Endothelial cell of umbilical vein (primary cell): Measurements from ENCODE around the gene SDHA.
"Not testable (repeated sequence)": the region's sequence is repeated elsewhere in the genome, so short reads cannot be mapped to it uniquely, and the experiment has no call there.

Experiments used
- EZH2 ChIP-seq: IDR thresholded peaks from 2 replicates; pipeline ENCODE4 v1.6.1; 2012; ENCODE audit warnings: borderline replicate concordance, low read depth, mild to moderate bottlenecking, moderate library complexity, low read length, inconsistent platforms; ENCODE audit not compliant: severe bottlenecking
- FOS ChIP-seq: IDR thresholded peaks from 2 replicates; pipeline ENCODE4 v1.6.1; 2011; ENCODE audit warnings: mild to moderate bottlenecking, low read length, moderate library complexity, borderline replicate concordance; ENCODE audit not compliant: insufficient read depth
- GATA2 ChIP-seq: IDR thresholded peaks from 2 replicates; pipeline ENCODE4 v1.7.0; 2011; ENCODE audit warnings: low read depth, mild to moderate bottlenecking, moderate library complexity, mixed read lengths, low read length; ENCODE audit not compliant: insufficient read length, insufficient read depth
- JUN ChIP-seq: IDR thresholded peaks from 2 replicates; pipeline ENCODE4 v1.6.1; 2011; ENCODE audit warnings: borderline replicate concordance, low read depth; ENCODE audit not compliant: insufficient read length, insufficient read depth
- MYC ChIP-seq: IDR thresholded peaks from one replicate; pipeline ENCODE4 v1.6.1; 2011; ENCODE audit warnings: mild to moderate bottlenecking, low read depth, low read length
- POLR2A ChIP-seq: IDR thresholded peaks from 2 replicates; pipeline ENCODE4 v1.6.1; 2012; ENCODE audit warnings: low read depth, mild to moderate bottlenecking, control low read depth, low read length
- POLR2AphosphoS5 ChIP-seq: IDR thresholded peaks from 2 replicates; pipeline ENCODE4 v1.6.1; 2012; ENCODE audit warnings: low read depth, mild to moderate bottlenecking, control low read depth, low read length, moderate library complexity; ENCODE audit not compliant: insufficient read depth
- TF ChIP-seq, protein P1 (sequence below), 2 donors: IDR thresholded peaks; 1 replicate in 1 of 2; 2 replicates in 1 of 2; pipeline ENCODE4 v1.5.1; 2011; ENCODE audit warnings: low read length in 2 of 2, mild to moderate bottlenecking in 2 of 2, moderate library complexity in 2 of 2, control low read depth in 1 of 2, inconsistent platforms in 1 of 2, low read depth in 1 of 2; ENCODE audit not compliant: insufficient read depth in 1 of 2; ENCODE audit errors: extremely low read depth in 1 of 2
- TF ChIP-seq, protein P2 (sequence below): IDR thresholded peaks from 2 replicates; pipeline ENCODE4 v1.6.1; 2011; ENCODE audit not compliant: insufficient read depth, insufficient read length

DNA sequence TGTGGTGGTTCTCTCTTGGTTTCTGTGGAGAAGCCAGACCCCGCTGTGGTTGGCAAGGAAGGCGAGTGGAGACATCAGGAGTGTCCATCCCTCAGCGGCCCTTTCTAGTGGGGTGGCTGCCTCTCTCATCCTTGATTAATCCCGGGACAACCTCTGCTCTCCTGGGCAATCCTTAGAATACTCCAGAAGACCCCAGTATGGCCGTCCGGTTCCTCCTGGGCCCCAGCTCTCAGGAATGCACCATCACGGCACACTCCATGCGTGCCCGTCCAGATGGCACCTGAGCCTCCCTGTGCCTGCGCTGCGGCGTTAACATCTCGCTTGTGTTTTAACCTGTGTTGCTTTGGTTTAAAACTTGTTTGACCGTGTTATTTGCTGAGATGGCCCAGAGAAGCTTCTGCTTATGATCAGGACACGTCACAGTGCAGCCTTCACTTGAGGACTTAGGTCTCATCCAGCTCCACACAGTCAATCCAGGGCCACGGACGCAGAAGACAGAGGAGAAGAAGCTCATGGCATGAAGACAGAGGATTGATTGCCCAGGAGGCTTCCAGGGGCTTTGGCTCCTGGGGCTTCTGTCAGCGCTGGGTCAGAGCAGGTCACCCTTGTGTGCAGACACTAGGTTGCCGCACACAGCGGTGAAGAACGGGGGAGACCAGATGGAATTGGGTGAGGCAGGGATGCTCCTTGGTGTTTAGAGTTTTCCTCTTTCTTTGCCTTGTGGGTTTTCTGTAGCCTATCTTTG, 82.7 kb downstream of the SDHA start:
- TF ChIP-seq, protein P1, sequence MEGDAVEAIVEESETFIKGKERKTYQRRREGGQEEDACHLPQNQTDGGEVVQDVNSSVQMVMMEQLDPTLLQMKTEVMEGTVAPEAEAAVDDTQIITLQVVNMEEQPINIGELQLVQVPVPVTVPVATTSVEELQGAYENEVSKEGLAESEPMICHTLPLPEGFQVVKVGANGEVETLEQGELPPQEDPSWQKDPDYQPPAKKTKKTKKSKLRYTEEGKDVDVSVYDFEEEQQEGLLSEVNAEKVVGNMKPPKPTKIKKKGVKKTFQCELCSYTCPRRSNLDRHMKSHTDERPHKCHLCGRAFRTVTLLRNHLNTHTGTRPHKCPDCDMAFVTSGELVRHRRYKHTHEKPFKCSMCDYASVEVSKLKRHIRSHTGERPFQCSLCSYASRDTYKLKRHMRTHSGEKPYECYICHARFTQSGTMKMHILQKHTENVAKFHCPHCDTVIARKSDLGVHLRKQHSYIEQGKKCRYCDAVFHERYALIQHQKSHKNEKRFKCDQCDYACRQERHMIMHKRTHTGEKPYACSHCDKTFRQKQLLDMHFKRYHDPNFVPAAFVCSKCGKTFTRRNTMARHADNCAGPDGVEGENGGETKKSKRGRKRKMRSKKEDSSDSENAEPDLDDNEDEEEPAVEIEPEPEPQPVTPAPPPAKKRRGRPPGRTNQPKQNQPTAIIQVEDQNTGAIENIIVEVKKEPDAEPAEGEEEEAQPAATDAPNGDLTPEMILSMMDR (IDR thresholded peaks at IDR 0.05; ENCODE audit: extremely low read depth in 1 of 2, insufficient read depth in 1 of 2, low read depth in 1 of 2, low read length in 2 of 2), result not testable (repeated sequence)
- TF ChIP-seq POLR2AphosphoS5, POLR2A, EZH2, FOS, MYC, GATA2, JUN: not testable (repeated sequence)
- TF ChIP-seq, protein P2, sequence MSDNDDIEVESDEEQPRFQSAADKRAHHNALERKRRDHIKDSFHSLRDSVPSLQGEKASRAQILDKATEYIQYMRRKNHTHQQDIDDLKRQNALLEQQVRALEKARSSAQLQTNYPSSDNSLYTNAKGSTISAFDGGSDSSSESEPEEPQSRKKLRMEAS, result not testable (repeated sequence)
